ENCODE data around the gene CLDN2.

The CLDN2 gene

GRCh38 chrX:106955004-106955772 is 35.0 kb downstream of the CLDN2 start:
- Histone ChIP-seq H3K27ac (ENCODE audit: extremely low read depth, low read depth, low read length) (no peak overlapping the region), H3K4me3 (ENCODE audit: low read depth, low read length) (no peak overlapping the region), H3K9me3 (ENCODE audit: control insufficient read depth, insufficient read depth, low read depth, low read length) (no peaks in the 10 kb centered on the region), H3K36me3 (ENCODE audit: control insufficient read depth in 2 of 2, insufficient read depth in 1 of 2, low read length in 2 of 2) (peaks cover 32 to 74% of the 10 kb centered on the region in 2 experiments), H3K4me1 (ENCODE audit: control insufficient read depth, insufficient read depth, low read length) (no peaks in the 10 kb centered on the region)
- POLR2A ChIA-PET = no interaction called here
- CTCF ChIA-PET = interaction anchor here (0.6 to 2.5 kb wide), 3 partner anchors 8 to 61 kb away, joined by 3 to 7 read pairs (median 3); no protein-coding TSS in a partner anchor
- no peak for TF ChIP-seq ZNF248 (tag by site-specific recombination; IDR thresholded peaks at IDR 0.05)
- TF ChIP-seq ZNF214 (tag by site-specific recombination; IDR thresholded peaks at IDR 0.05; ENCODE audit: borderline replicate concordance) = no peak
- TF ChIP-seq HIC1 (tag by site-specific recombination; IDR thresholded peaks at IDR 0.05) = no peak
- TF ChIP-seq WT1 (tag by site-specific recombination; IDR thresholded peaks at IDR 0.05) = no peak
- TF ChIP-seq ZNF10 (tag by site-specific recombination; IDR thresholded peaks at IDR 0.05) = no peak
- TF ChIP-seq ZEB2 (tag by site-specific recombination; IDR thresholded peaks at IDR 0.05) = no peak
- no peak for TF ChIP-seq PRDM10 (tag by site-specific recombination; IDR thresholded peaks at IDR 0.05)
- no peak for TF ChIP-seq ZSCAN18 (tag by site-specific recombination; IDR thresholded peaks at IDR 0.05)
- TF ChIP-seq ZNF155 (tag by site-specific recombination; IDR thresholded peaks at IDR 0.05) = no peak
- TF ChIP-seq KLF8 (tag by site-specific recombination; IDR thresholded peaks at IDR 0.05) = no peak
- no peak for TF ChIP-seq ZBTB11 (tag by site-specific recombination; conservative IDR thresholded peaks at IDR 0.05; ENCODE audit: low read depth)
- no peak for TF ChIP-seq ZNF184 (tag by site-specific recombination; IDR thresholded peaks at IDR 0.05)
- no peak for TF ChIP-seq ZNF624 (tag by site-specific recombination; IDR thresholded peaks at IDR 0.05)
- TF ChIP-seq REST (tag by site-specific recombination; IDR thresholded peaks at IDR 0.05) = no peak
- no peak for TF ChIP-seq KLF17 (tag by site-specific recombination; IDR thresholded peaks at IDR 0.05)
- TF ChIP-seq ZNF23 (tag by site-specific recombination; IDR thresholded peaks at IDR 0.05; ENCODE audit: borderline replicate concordance) = no peak
- no peak for TF ChIP-seq ZFP37 (tag by site-specific recombination; IDR thresholded peaks at IDR 0.05)
